ENCODE data around the gene UPK1A. TPM values are rescaled to one million over a fixed set of nuclear protein-coding genes. Genes with fewer than 3 reads are reported as not detected.
A peak's percentile ranks its signal among the peaks of the same experiment; 100 is the strongest.

Gene UPK1A
- total RNA-seq (2014; rRNA removed; shearing (Covaris generic)): 0.47 TPM in 1 of 2 replicates, not detected in the other

GRCh38 chr19:35666251-35666913, at the start of gene UPK1A:
Gene UPK1A (plus strand): TSS chr19:35666517. CDS start chr19:35666813, 296 bp downstream.
- DNase-seq (ENCODE audit: low read depth): no peak

- DNase-seq (ENCODE audit: low read depth): no peak
These were observed 47.5 kb upstream of the UPK1A start for GRCh38 chr19:35618857-35619256.

- no peak for DNase-seq (ENCODE audit: low read depth)
These were observed 46.9 kb upstream of the UPK1A start for GRCh38 chr19:35619290-35619923.

GRCh38 chr19:35620001-35620400, 46.3 kb upstream of the UPK1A start:
- DNase-seq (ENCODE audit: low read depth): no peak

- no peak for DNase-seq (ENCODE audit: low read depth)
These were observed 44.6 kb upstream of the UPK1A start for GRCh38 chr19:35621708-35622107.

GRCh38 chr19:35622750-35623149, 43.6 kb upstream of the UPK1A start:
- DNase-seq (ENCODE audit: low read depth): no peak

GRCh38 chr19:35623327-35624010, 42.8 kb upstream of the UPK1A start:
- DNase-seq (ENCODE audit: low read depth): no peak

GRCh38 chr19:35628264-35628564, 38.1 kb upstream of the UPK1A start:
- DNase-seq (ENCODE audit: low read depth): no peak

- peak; percentile 100 for DNase-seq (ENCODE audit: low read depth)
These were observed 37.6 kb upstream of the UPK1A start, which contains the start of gene RBM42 for GRCh38 chr19:35628565-35629331. Gene RBM42 (plus strand): TSS chr19:35629036. CDS start chr19:35629154, 118 bp downstream.

GRCh38 chr19:35629332-35629633, 37.0 kb upstream of the UPK1A start:
- no peak for DNase-seq (ENCODE audit: low read depth)

- DNase-seq (ENCODE audit: low read depth): no peak
These were observed 32.4 kb upstream of the UPK1A start for GRCh38 chr19:35633727-35634440.

- no peak for DNase-seq (ENCODE audit: low read depth)
These were observed 29.7 kb upstream of the UPK1A start for GRCh38 chr19:35636651-35637050.

GRCh38 chr19:35637165-35637564, 29.2 kb upstream of the UPK1A start:
- DNase-seq (ENCODE audit: low read depth): no peak

- no peak for DNase-seq (ENCODE audit: low read depth)
These were observed 27.0 kb upstream of the UPK1A start for GRCh38 chr19:35639321-35639639.

- no peak for DNase-seq (ENCODE audit: low read depth)
These were observed 26.5 kb upstream of the UPK1A start for GRCh38 chr19:35639863-35640262.

- DNase-seq (ENCODE audit: low read depth): no peak
These were observed 24.7 kb upstream of the UPK1A start, which contains the start of gene ETV2 for GRCh38 chr19:35641515-35642151. Gene ETV2 (plus strand): TSS chr19:35641745. CDS start chr19:35642461, 716 bp downstream.

GRCh38 chr19:35642312-35642711, 24.0 kb upstream of the UPK1A start:
- DNase-seq (ENCODE audit: low read depth): peak; percentile 29

GRCh38 chr19:35642798-35643254, 23.5 kb upstream of the UPK1A start:
- no peak for DNase-seq (ENCODE audit: low read depth)

- peak; percentile 84 for DNase-seq (ENCODE audit: low read depth)
These were observed 22.8 kb upstream of the UPK1A start for GRCh38 chr19:35643255-35644205.

Data from M059J (cell line).